HCT116 (cell line): Measurements from ENCODE around the gene NCKAP5. TPM values are rescaled to one million over a fixed set of nuclear protein-coding genes. Genes with fewer than 3 reads are reported as not detected.

Experiments used
- ATAC-seq: fragments of 200-7000 bp; cut with Tn5 transposase; 2 replicates; pipeline ENCODE4 v1.9.1; 2020; ENCODE audit warnings: mild to moderate bottlenecking, moderate library complexity
- BruUV-seq: library from RNA; stranded (reverse); fragments of 400-500 nt; replicated peaks from 2 replicates; lab custom pipeline; 2021; lab: Mats Ljungman, UMichigan
- CTCF ChIA-PET: fragments of 300-600 bp; sonication (Branson Sonifier 250); formaldehyde crosslinking; loops from one replicate; lab custom pipeline; 2021; ENCODE audit warnings: antibody characterized with exemption; lab: Charles Lee
- POLR2A ChIA-PET: fragments of 300-600, 350-600 bp; sonication (Branson Sonifier 250); formaldehyde crosslinking; loops from one replicate; lab custom pipeline; 2021; ENCODE audit warnings: antibody characterized with exemption; lab: Charles Lee
- RAD21 ChIA-PET, 2 experiments: fragments of 300-600 bp; sonication (Branson Sonifier 250); formaldehyde crosslinking; loops; one replicate each; lab custom pipeline; 2023; ENCODE audit warnings: low total read pairs in 2 of 2; ENCODE audit not compliant: uncharacterized antibody in 2 of 2, unreplicated experiment in 2 of 2, low non-redundant PET in 1 of 2; lab: Charles Lee
- DNase-seq: peaks from one replicate; pipeline ENCODE4 v3.0.0-alpha.2; 2010; ENCODE audit warnings: low read depth, low spot score
- H2AFZ ChIP-seq: fragments of 200-600 bp; shearing (Covaris generic), sonication (generic); 2 replicates; pipeline ENCODE4 v1.6.1; 2017; ENCODE audit warnings: low read depth, mixed run types, mixed read lengths, antibody characterized with exemption, low read length; ENCODE audit not compliant: poor library complexity, severe bottlenecking
- H3K27ac ChIP-seq: 2 replicates; pipeline ENCODE4 v1.5.1; 2012; ENCODE audit warnings: low read depth, low read length
- H3K27me3 ChIP-seq: fragments of 200-600 bp; sonication (generic); 2 replicates; pipeline ENCODE4 v1.6.1; 2016; ENCODE audit warnings: mixed run types, low read length, mixed read lengths; ENCODE audit not compliant: insufficient read depth
- H3K36me3 ChIP-seq, 2 experiments: fragments of 200-500 bp in 1 of 2; fragments of 200-600 bp in 1 of 2; sonication (Bioruptor generic) in 1 of 2; sonication (generic) in 1 of 2; 2 replicates each; pipeline versions ENCODE4 v1.5.1 to v1.6.1; 2014 to 2016; ENCODE audit warnings: low read length in 2 of 2, inconsistent platforms in 1 of 2, mixed read lengths in 1 of 2, mixed run types in 1 of 2; ENCODE audit not compliant: insufficient read depth in 2 of 2, control insufficient read depth in 1 of 2
- H3K4me1 ChIP-seq, 2 experiments: fragments of 200-600 bp in 1 of 2; sonication (generic) in 1 of 2; 2 replicates each; pipeline versions ENCODE4 v1.5.1 to v1.6.1; 2012 to 2017; ENCODE audit warnings: low read length in 2 of 2, inconsistent platforms in 1 of 2, mild to moderate bottlenecking in 1 of 2, mixed read lengths in 1 of 2, mixed run types in 1 of 2, moderate library complexity in 1 of 2; ENCODE audit not compliant: insufficient read depth in 2 of 2, control insufficient read depth in 1 of 2
- H3K4me2 ChIP-seq: fragments of 200-600 bp; sonication (generic); 2 replicates; pipeline ENCODE4 v1.6.1; 2017; ENCODE audit warnings: mixed run types, low read length, mixed read lengths
- H3K4me3 ChIP-seq, 2 experiments: fragments of 200-600 bp in 1 of 2; sonication (generic) in 1 of 2; replicated peaks in 1 of 2; 2 replicates each; pipeline ENCODE4 v1.5.1; 2011 to 2016; ENCODE audit warnings: low read length in 2 of 2, control low read depth in 1 of 2, low read depth in 1 of 2, mild to moderate bottlenecking in 1 of 2, mixed read lengths in 1 of 2, mixed run types in 1 of 2
- H3K79me2 ChIP-seq: fragments of 200-600 bp; sonication (generic); 2 replicates; pipeline ENCODE4 v1.6.1; 2017; ENCODE audit warnings: mild to moderate bottlenecking, mixed run types, low read length, moderate library complexity, mixed read lengths; ENCODE audit not compliant: insufficient read depth
- H3K9ac ChIP-seq: fragments of 200-600 bp; sonication (generic); 2 replicates; pipeline ENCODE4 v1.6.1; 2016; ENCODE audit warnings: low read length, mixed read lengths
- H3K9me2 ChIP-seq: fragments of 200-600 bp; sonication (generic), shearing (Covaris generic); 2 replicates; pipeline ENCODE4 v1.6.1; 2017; ENCODE audit warnings: mixed run types, mild to moderate bottlenecking, moderate library complexity; ENCODE audit not compliant: insufficient read depth
- H3K9me3 ChIP-seq, 2 experiments: fragments of 200-500 bp in 1 of 2; fragments of 200-600 bp in 1 of 2; sonication (Bioruptor generic) in 1 of 2; sonication (generic) in 1 of 2; 2 replicates each; pipeline ENCODE4 v1.6.1; 2014 to 2017; ENCODE audit warnings: low read length in 2 of 2, mixed read lengths in 2 of 2, inconsistent platforms in 1 of 2, low read depth in 1 of 2, mild to moderate bottlenecking in 1 of 2, mixed run types in 1 of 2, moderate library complexity in 1 of 2; ENCODE audit not compliant: control insufficient read depth in 1 of 2, insufficient read depth in 1 of 2
- H4K20me1 ChIP-seq: fragments of 200-600 bp; sonication (generic), shearing (Covaris generic); 2 replicates; pipeline ENCODE4 v1.6.1; 2017; ENCODE audit warnings: mixed run types, mild to moderate bottlenecking, moderate library complexity; ENCODE audit not compliant: insufficient read depth
- CBX3 ChIP-seq: IDR thresholded peaks from 2 replicates; pipeline ENCODE4 v1.6.1; 2012; ENCODE audit warnings: low read depth
- CEBPB ChIP-seq: IDR thresholded peaks from 2 replicates; pipeline ENCODE4 v1.6.1; 2012; ENCODE audit warnings: low read depth
- EGR1 ChIP-seq: IDR thresholded peaks from 2 replicates; pipeline ENCODE4 v1.6.1; 2012; ENCODE audit warnings: low read depth
- EZH2 ChIP-seq: fragments of 200-600 bp; sonication (generic); IDR thresholded peaks from 2 replicates; pipeline ENCODE4 v1.6.1; 2017; ENCODE audit warnings: antibody characterized with exemption, mixed run types
- RAD21 ChIP-seq: IDR thresholded peaks from 2 replicates; pipeline ENCODE4 v1.6.1; 2012; ENCODE audit warnings: low read depth, mild to moderate bottlenecking
- SIN3A ChIP-seq: IDR thresholded peaks from 2 replicates; pipeline ENCODE4 v1.6.1; 2012; ENCODE audit warnings: low read depth
- TCF7L2 ChIP-seq: IDR thresholded peaks from 2 replicates; pipeline ENCODE4 v1.7.0; 2011; ENCODE audit warnings: borderline replicate concordance, inconsistent platforms; ENCODE audit not compliant: insufficient read depth, insufficient read length; ENCODE audit errors: extremely low read depth
- ZFX ChIP-seq: fragments of 450-650 bp; IDR thresholded peaks from 2 replicates; pipeline ENCODE4 v1.6.1; 2017
- intact Hi-C: fragments of 100-400 bp; cut with micrococcal nuclease; formaldehyde crosslinking; loops from 2 replicates; pipeline ENCODE4 v1.10.0; 2022
- total RNA-seq: library from RNA; stranded (reverse); gene quantifications from one replicate; pipeline ENCODE4 v1.2.1, GENCODE V29; 2021; ENCODE audit not compliant: unreplicated experiment
- TF ChIP-seq, protein P1 (sequence below): IDR thresholded peaks from 2 replicates; pipeline ENCODE4 v1.6.1; 2012
- TF ChIP-seq, protein P2 (sequence below): IDR thresholded peaks from 2 replicates; pipeline ENCODE4 v1.6.1; 2012
- TF ChIP-seq, protein P3 (sequence below): IDR thresholded peaks from 2 replicates; pipeline ENCODE4 v1.6.1; 2011; ENCODE audit warnings: mild to moderate bottlenecking, low read length, moderate library complexity; ENCODE audit not compliant: insufficient replicate concordance; ENCODE audit errors: extremely low read depth

The NCKAP5 gene
- total RNA-seq, 1 experiment from 2014 or later: 0.30 TPM

DNA sequence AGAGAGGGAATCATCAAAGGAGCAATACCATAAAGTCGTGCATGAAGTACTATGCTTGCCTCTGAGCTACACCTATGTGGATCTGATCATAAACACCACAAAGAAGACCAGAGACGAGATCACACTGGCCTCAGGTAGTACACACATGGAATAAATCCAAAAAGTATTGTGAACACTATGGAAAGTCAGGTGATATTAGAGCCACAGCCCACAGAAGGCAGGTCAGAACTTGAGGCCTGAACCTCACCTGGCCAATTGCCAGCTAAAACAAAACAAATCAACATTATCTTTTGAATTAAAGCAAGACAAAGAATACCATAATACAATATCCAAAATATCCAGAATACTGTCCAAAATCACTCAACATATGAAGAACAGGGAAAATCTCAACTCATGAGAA is 371.1 kb downstream of the NCKAP5 start:
- Histone ChIP-seq H3K4me3 (no peak overlapping the region), H3K27ac (no peak overlapping the region), H3K4me2 (no peak overlapping the region), H2AFZ (no peak overlapping the region), H3K79me2 (no peaks in the 10 kb centered on the region), H3K27me3 (no peaks in the 10 kb centered on the region), H3K36me3 (no peaks in the 10 kb centered on the region)
- intact Hi-C loops: no loop called here
- no TSS peak for BruUV-seq
- CTCF ChIA-PET: no interaction called here
- ATAC-seq: no peak
- TF ChIP-seq EGR1: no peak
- TF ChIP-seq SIN3A: no peak
- TF ChIP-seq, protein P1, sequence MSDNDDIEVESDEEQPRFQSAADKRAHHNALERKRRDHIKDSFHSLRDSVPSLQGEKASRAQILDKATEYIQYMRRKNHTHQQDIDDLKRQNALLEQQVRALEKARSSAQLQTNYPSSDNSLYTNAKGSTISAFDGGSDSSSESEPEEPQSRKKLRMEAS: no peak
- TF ChIP-seq TCF7L2: no peak
- TF ChIP-seq, protein P2, sequence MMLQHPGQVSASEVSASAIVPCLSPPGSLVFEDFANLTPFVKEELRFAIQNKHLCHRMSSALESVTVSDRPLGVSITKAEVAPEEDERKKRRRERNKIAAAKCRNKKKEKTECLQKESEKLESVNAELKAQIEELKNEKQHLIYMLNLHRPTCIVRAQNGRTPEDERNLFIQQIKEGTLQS: no peak
- TF ChIP-seq, protein P3, sequence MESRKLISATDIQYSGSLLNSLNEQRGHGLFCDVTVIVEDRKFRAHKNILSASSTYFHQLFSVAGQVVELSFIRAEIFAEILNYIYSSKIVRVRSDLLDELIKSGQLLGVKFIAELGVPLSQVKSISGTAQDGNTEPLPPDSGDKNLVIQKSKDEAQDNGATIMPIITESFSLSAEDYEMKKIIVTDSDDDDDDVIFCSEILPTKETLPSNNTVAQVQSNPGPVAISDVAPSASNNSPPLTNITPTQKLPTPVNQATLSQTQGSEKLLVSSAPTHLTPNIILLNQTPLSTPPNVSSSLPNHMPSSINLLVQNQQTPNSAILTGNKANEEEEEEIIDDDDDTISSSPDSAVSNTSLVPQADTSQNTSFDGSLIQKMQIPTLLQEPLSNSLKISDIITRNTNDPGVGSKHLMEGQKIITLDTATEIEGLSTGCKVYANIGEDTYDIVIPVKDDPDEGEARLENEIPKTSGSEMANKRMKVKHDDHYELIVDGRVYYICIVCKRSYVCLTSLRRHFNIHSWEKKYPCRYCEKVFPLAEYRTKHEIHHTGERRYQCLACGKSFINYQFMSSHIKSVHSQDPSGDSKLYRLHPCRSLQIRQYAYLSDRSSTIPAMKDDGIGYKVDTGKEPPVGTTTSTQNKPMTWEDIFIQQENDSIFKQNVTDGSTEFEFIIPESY: no peak
- TF ChIP-seq EZH2: no peak
- TF ChIP-seq ZFX: no peak
- no peak for TF ChIP-seq CEBPB
- no peak for TF ChIP-seq CBX3
- no peak for TF ChIP-seq RAD21
- TF ChIP-seq, all 23 proteins: peak for 0
- Histone ChIP-seq H4K20me1 (no peaks in the 10 kb centered on the region), H3K9me3 (no peaks in the 10 kb centered on the region), H3K9me2 (no peaks in the 10 kb centered on the region), H3K4me1 (no peaks in the 10 kb centered on the region), H3K9ac (no peak overlapping the region)
- RAD21 ChIA-PET: no interaction called here
- no peak for DNase-seq
- POLR2A ChIA-PET: no interaction called here
